OCI-LY3 (cell line): ENCODE measurements around the gene BCL6B.

Experiments
- EZH2phosphoT487 ChIP-seq: fragments of 200-600 bp; shearing (Covaris generic); IDR thresholded peaks from 2 replicates; pipeline ENCODE4 v1.6.1; 2018; ENCODE audit warnings: antibody characterized with exemption, mixed run types, low read depth
- TF ChIP-seq, protein P1 (sequence below): fragments of 200-600, 300-600 bp; sonication (generic); IDR thresholded peaks from 2 replicates; pipeline ENCODE4 v1.5.1; 2014; ENCODE audit warnings: antibody characterized with exemption, low read length, low read depth

- TF ChIP-seq, protein P1, sequence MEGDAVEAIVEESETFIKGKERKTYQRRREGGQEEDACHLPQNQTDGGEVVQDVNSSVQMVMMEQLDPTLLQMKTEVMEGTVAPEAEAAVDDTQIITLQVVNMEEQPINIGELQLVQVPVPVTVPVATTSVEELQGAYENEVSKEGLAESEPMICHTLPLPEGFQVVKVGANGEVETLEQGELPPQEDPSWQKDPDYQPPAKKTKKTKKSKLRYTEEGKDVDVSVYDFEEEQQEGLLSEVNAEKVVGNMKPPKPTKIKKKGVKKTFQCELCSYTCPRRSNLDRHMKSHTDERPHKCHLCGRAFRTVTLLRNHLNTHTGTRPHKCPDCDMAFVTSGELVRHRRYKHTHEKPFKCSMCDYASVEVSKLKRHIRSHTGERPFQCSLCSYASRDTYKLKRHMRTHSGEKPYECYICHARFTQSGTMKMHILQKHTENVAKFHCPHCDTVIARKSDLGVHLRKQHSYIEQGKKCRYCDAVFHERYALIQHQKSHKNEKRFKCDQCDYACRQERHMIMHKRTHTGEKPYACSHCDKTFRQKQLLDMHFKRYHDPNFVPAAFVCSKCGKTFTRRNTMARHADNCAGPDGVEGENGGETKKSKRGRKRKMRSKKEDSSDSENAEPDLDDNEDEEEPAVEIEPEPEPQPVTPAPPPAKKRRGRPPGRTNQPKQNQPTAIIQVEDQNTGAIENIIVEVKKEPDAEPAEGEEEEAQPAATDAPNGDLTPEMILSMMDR, result peak; percentile 38
- no peak for TF ChIP-seq EZH2phosphoT487
Observed at GRCh38 chr17:7014261-7014994, 8.4 kb upstream of the BCL6B start.
